SW 1271 (cell line): ENCODE measurements around the gene UNC5A.

ENCODE experiments used
- DNase-seq, 2 experiments: peaks; one replicate each; lab custom pipeline; 2025; lab: John Stamatoyannopoulos, UW

Gene UNC5A

GRCh38 chr5:176880366-176881020 lies 70.1 kb downstream of the UNC5A start:
- DNase-seq: no peak

GRCh38 chr5:176881021-176881749 lies 70.8 kb downstream of the UNC5A start:
- no peak for DNase-seq

- DNase-seq: no peak
These were observed 71.6 kb downstream of the UNC5A start for GRCh38 chr5:176881816-176882566.

- no peak for DNase-seq
These were observed 72.2 kb downstream of the UNC5A start for GRCh38 chr5:176882567-176882903.

- no peak for DNase-seq
These were observed 73.6 kb downstream of the UNC5A start for GRCh38 chr5:176883700-176884570.

- no peak for DNase-seq
These were observed 74.2 kb downstream of the UNC5A start for GRCh38 chr5:176884571-176884890.

GRCh38 chr5:176886336-176887251 lies 76.2 kb downstream of the UNC5A start:
- no peak for DNase-seq

GRCh38 chr5:176887252-176887849 lies 77.0 kb downstream of the UNC5A start:
- no peak for DNase-seq

GRCh38 chr5:176888016-176888864 lies 77.9 kb downstream of the UNC5A start:
- no peak for DNase-seq

- no peak for DNase-seq
These were observed 78.5 kb downstream of the UNC5A start for GRCh38 chr5:176888865-176889165.

GRCh38 chr5:176889321-176890280 lies 79.2 kb downstream of the UNC5A start:
- no peak for DNase-seq

- no peak for DNase-seq
These were observed 80.3 kb downstream of the UNC5A start for GRCh38 chr5:176890455-176891330.

GRCh38 chr5:176891331-176891958 lies 81.1 kb downstream of the UNC5A start:
- no peak for DNase-seq

GRCh38 chr5:176892663-176893062 lies 82.3 kb downstream of the UNC5A start:
- no peak for DNase-seq

GRCh38 chr5:176894298-176894697 lies 83.9 kb downstream of the UNC5A start:
- no peak for DNase-seq

GRCh38 chr5:176895831-176896230 lies 85.5 kb downstream of the UNC5A start:
- DNase-seq: no peak

GRCh38 chr5:176897263-176897662 lies 86.9 kb downstream of the UNC5A start:
- no peak for DNase-seq
